Astrocyte (in vitro differentiated cells and primary cell): ENCODE data around the gene UBP1.

Source experiments
- EZH2 ChIP-seq: IDR thresholded peaks from 2 replicates; pipeline ENCODE4 v1.6.1; 2012; ENCODE audit warnings: mild to moderate bottlenecking, low read length, inconsistent platforms; ENCODE audit not compliant: insufficient read depth
- TF ChIP-seq, protein P1 (sequence below): IDR thresholded peaks from 2 replicates; pipeline ENCODE4 v1.5.1; 2011; ENCODE audit warnings: low read depth, mild to moderate bottlenecking, inconsistent platforms, low read length, moderate library complexity; ENCODE audit not compliant: insufficient read depth

DNA sequence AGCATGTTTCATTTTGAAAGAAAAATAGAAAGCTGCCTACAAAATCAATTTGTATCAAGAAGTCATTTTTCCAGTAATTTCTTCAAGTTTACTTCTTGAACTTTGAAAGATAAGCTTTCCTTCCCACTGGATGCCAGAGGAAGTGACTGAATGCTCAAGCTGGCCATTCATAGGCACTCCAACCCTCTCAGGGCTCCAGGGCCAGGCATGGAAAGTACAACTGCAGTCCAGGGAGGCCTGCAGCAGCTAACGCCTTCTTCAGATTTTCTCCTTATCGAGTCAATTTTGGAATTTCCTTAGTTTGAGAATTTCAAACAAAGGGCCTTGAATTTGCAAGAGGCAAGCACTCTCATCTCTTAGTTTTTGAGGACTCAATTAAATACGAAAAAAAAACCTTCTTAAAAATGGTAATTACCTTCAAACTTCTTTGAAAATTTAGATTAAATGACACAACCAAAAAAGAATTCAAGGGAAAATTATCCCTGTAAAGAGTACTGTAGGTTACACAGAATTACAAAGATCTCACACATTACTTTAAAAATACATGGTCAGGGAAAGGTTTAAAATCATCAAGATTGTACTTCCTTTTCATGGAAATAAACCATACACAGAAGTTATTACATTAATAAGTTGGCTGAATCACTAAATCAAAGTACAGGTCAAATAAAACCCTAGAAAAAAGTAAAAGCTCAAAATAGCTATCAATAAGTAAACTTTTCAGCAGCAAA is 2.5 kb downstream of the UBP1 start:
- TF ChIP-seq, protein P1, sequence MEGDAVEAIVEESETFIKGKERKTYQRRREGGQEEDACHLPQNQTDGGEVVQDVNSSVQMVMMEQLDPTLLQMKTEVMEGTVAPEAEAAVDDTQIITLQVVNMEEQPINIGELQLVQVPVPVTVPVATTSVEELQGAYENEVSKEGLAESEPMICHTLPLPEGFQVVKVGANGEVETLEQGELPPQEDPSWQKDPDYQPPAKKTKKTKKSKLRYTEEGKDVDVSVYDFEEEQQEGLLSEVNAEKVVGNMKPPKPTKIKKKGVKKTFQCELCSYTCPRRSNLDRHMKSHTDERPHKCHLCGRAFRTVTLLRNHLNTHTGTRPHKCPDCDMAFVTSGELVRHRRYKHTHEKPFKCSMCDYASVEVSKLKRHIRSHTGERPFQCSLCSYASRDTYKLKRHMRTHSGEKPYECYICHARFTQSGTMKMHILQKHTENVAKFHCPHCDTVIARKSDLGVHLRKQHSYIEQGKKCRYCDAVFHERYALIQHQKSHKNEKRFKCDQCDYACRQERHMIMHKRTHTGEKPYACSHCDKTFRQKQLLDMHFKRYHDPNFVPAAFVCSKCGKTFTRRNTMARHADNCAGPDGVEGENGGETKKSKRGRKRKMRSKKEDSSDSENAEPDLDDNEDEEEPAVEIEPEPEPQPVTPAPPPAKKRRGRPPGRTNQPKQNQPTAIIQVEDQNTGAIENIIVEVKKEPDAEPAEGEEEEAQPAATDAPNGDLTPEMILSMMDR = no peak
- no peak for TF ChIP-seq EZH2
